HepG2 (cell line): Measurements from ENCODE around the gene SIGLEC6. TPM values are rescaled to one million over a fixed set of nuclear protein-coding genes. Genes with fewer than 3 reads are reported as not detected.
A peak's percentile ranks its signal among the peaks of the same experiment; 100 is the strongest.

Experiments used
- ATAC-seq: fragments of 200-7000 bp; cut with Tn5 transposase; 3 replicates; pipeline ENCODE4 v1.9.1; 2020; ENCODE audit warnings: mild to moderate bottlenecking, moderate library complexity
- BruUV-seq: library from RNA; stranded (reverse); fragments of 400-500 nt; replicated peaks from 2 replicates; lab custom pipeline; 2021; lab: Mats Ljungman, UMichigan
- CTCF ChIA-PET: fragments of 300-600 bp; formaldehyde crosslinking; extraction: SDS; loops from one replicate; lab custom pipeline; 2021; ENCODE audit warnings: low total read pairs, inconsistent platforms, low intra/inter-chr PET ratio; lab: Yijun Ruan, JAX
- POLR2A ChIA-PET: fragments of 350-600 bp; sonication (Branson Sonifier 250); formaldehyde crosslinking; loops from one replicate; lab custom pipeline; 2020; ENCODE audit warnings: antibody characterized with exemption, inconsistent platforms; lab: Yijun Ruan, JAX
- DNase-seq: peaks from one replicate; pipeline ENCODE4 v3.0.0-alpha.2; 2015; ENCODE audit warnings: low spot score
- FAIRE-seq: peaks from 3 replicates; lab custom pipeline; 2011; peaks lifted over from hg19 to GRCh38; lab: Jason Lieb, UNC
- H2AFZ ChIP-seq: one replicate; pipeline ENCODE4 v1.6.1; 2011; ENCODE audit warnings: low read length, inconsistent platforms
- H3K27ac ChIP-seq: fragments of 300-600 bp; 3 replicates; pipeline ENCODE4 v1.8.0; 2011; ENCODE audit warnings: mixed run types, mild to moderate bottlenecking, mixed read lengths, low read length, inconsistent platforms; ENCODE audit not compliant: insufficient read depth; ENCODE audit errors: extremely low read length
- H3K27me3 ChIP-seq, 2 experiments: fragments of 200-600 bp in 1 of 2; 2 replicates in 1 of 2; 3 replicates in 1 of 2; pipeline versions ENCODE4 v1.6.0 to v1.8.0; 2011; ENCODE audit warnings: low read length in 2 of 2, mild to moderate bottlenecking in 2 of 2, moderate library complexity in 2 of 2, inconsistent platforms in 1 of 2; ENCODE audit not compliant: insufficient read depth in 2 of 2, control insufficient read depth in 1 of 2
- H3K36me3 ChIP-seq, 2 experiments: fragments of 200-600 bp in 1 of 2; replicated peaks in 1 of 2; 2 replicates in 1 of 2; 3 replicates in 1 of 2; pipeline versions ENCODE4 v1.5.1 to v1.8.0; 2011; ENCODE audit warnings: low read length in 2 of 2, inconsistent platforms in 1 of 2; ENCODE audit not compliant: insufficient read depth in 2 of 2, control insufficient read depth in 1 of 2
- H3K4me1 ChIP-seq: 2 replicates; pipeline ENCODE4 v1.5.1; 2012; ENCODE audit warnings: low read length, inconsistent platforms; ENCODE audit not compliant: insufficient read depth
- H3K4me2 ChIP-seq: 2 replicates; pipeline ENCODE4 v1.6.0; 2011; ENCODE audit warnings: low read depth, low read length, inconsistent platforms
- H3K4me3 ChIP-seq, 3 experiments: fragments of 200-600 bp in 1 of 3; sonication (generic), shearing (Covaris generic) in 1 of 3; replicated peaks in 1 of 3; 2 replicates each; pipeline ENCODE4 v1.5.1; 2011 to 2016; ENCODE audit warnings: low read length in 3 of 3, inconsistent platforms in 2 of 3, low read depth in 2 of 3, mild to moderate bottlenecking in 2 of 3, control low read depth in 1 of 3, mixed read lengths in 1 of 3; ENCODE audit not compliant: insufficient read depth in 1 of 3
- H3K79me2 ChIP-seq: one replicate; pipeline ENCODE4 v1.6.1; 2011; ENCODE audit warnings: low read length, inconsistent platforms; ENCODE audit not compliant: insufficient read depth
- H3K9ac ChIP-seq: 2 replicates; pipeline ENCODE4 v1.6.0; 2011; ENCODE audit warnings: mild to moderate bottlenecking, low read depth, low read length, inconsistent platforms; ENCODE audit not compliant: insufficient read depth
- H3K9me3 ChIP-seq: 2 replicates; pipeline ENCODE4 v1.5.1; 2012; ENCODE audit warnings: mild to moderate bottlenecking, low read length
- H4K20me1 ChIP-seq: 2 replicates; pipeline ENCODE4 v1.6.0; 2011; ENCODE audit warnings: inconsistent platforms, mild to moderate bottlenecking, low read length, moderate library complexity; ENCODE audit not compliant: insufficient read depth
- EZH2 ChIP-seq: conservative IDR thresholded peaks from 2 replicates; pipeline ENCODE4 v1.6.1; 2012; ENCODE audit warnings: mild to moderate bottlenecking, low read depth, low read length, moderate library complexity
- MAFF ChIP-seq: IDR thresholded peaks from 2 replicates; pipeline ENCODE4 v1.6.1; 2011; ENCODE audit warnings: low read depth, low read length, improper control_type of control experiment
- MAFK ChIP-seq, 2 experiments: IDR thresholded peaks in 1 of 2; conservative IDR thresholded peaks in 1 of 2; 2 replicates each; pipeline ENCODE4 v1.6.1; 2011; ENCODE audit warnings: improper control_type of control experiment in 2 of 2, low read length in 2 of 2
- NCOA5 ChIP-seq: sonication (generic); formaldehyde crosslinking; IDR thresholded peaks from 2 replicates; pipeline ENCODE4 v1.4.0; 2020; ENCODE audit warnings: missing genetic modification reagents
- WGBS: methylation state at CpG from one replicate; pipeline ENCODE4 v1.1.6; 2017; ENCODE audit warnings: low lambda C conversion rate; 5-methylcytosine and 5-hydroxymethylcytosine counted together
- in situ Hi-C: cut with HindIII; loops from 2 replicates; pipeline ENCODE4 v1.10.0; 2017; ENCODE audit warnings: low pct_unique_long_range_greater_than_20kb; ENCODE audit not compliant: extremely low pct_ligation_motif_present
- intact Hi-C: fragments of 100-400 bp; cut with micrococcal nuclease; formaldehyde crosslinking; loops from one replicate; pipeline ENCODE4 v1.10.0; 2022; ENCODE audit not compliant: unreplicated experiment
- polyA plus RNA-seq, 8 experiments: library from polyadenylated mRNA; depleted of rRNA in 3 of 8; stranded (reverse) in 7 of 8; unstranded in 1 of 8; fragments of >200 nt; fragmentation: Illumina TruSeq in 4 of 8; extraction: Trizol in 4 of 8; gene quantifications; 2 replicates each; pipeline versions ENCODE4 v1.2.1 to v1.2.3, GENCODE V29; 2011 to 2016; ENCODE audit warnings: low read depth in 4 of 8, missing spikeins in 1 of 8, mixed read lengths in 1 of 8; ENCODE audit not compliant: insufficient read depth in 1 of 8
- total RNA-seq, 5 experiments: library from RNA; depleted of rRNA; stranded (reverse); fragments of >200 nt; fragmentation: Illumina TruSeq; extraction: Trizol; gene quantifications; 2 replicates each; pipeline ENCODE4 v1.2.3, GENCODE V29; 2016; ENCODE audit warnings: low read depth in 1 of 5
- TF ChIP-seq, protein P1 (sequence below): IDR thresholded peaks from 2 replicates; pipeline ENCODE4 v1.6.1; 2016; ENCODE audit warnings: mild to moderate bottlenecking, missing biosample characterization, missing genetic modification reagents

The SIGLEC6 gene
- total and polyA plus RNA-seq, 2 of the 13 experiments (the other 11 are each of a cell fraction or from before 2014, with no cell fraction given): not detected

DNA sequence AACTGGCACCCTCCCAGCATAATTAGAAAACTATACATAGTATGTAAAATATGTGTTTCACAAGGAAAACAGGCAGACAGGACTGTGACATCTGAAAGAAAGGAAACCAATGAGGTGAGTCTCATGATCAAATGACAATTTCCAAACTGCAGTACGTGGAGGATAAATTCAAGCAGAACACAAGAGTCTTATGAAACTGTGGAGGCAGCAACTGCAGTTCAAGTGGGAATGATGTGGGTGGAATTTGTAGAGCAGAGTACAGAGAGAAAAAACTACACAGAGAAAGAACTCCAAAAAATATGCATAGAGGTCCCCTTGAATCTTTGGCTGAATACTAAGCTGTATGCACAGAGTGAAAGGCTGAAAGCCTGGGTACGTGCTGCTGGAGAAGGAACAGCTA is 9.7 kb downstream of the SIGLEC6 start:
- WGBS: 0% methylated on average over 2 of the region's 2 CpGs
- POLR2A ChIA-PET: no interaction called here
- no peaks in the 10 kb centered on the region for H3K36me3 ChIP-seq
- no peaks in the 10 kb centered on the region for H4K20me1 ChIP-seq
- DNase-seq (no peak), ATAC-seq (no peak), FAIRE-seq (no peak)
- intact Hi-C loops (loop anchor here (2.0 kb wide), 1 partner anchor 41 kb away; no protein-coding TSS in a partner anchor), in situ Hi-C loops (no loop called here)
- H3K4me1 ChIP-seq: no peaks in the 10 kb centered on the region
- no peaks in the 10 kb centered on the region for H3K27me3 ChIP-seq
- H2AFZ ChIP-seq: no peak overlapping the region
- H3K9ac ChIP-seq: no peak overlapping the region
- no peaks in the 10 kb centered on the region for H3K79me2 ChIP-seq
- CTCF ChIA-PET: no interaction called here
- H3K9me3 ChIP-seq: no peaks in the 10 kb centered on the region
- no peak overlapping the region for H3K4me3 ChIP-seq
- no peak overlapping the region for H3K4me2 ChIP-seq
- H3K27ac ChIP-seq: no peak overlapping the region
- no TSS peak for BruUV-seq
- TF ChIP-seq, protein P1, sequence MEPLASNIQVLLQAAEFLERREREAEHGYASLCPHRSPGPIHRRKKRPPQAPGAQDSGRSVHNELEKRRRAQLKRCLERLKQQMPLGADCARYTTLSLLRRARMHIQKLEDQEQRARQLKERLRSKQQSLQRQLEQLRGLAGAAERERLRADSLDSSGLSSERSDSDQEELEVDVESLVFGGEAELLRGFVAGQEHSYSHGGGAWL (CRISPR knock-in tag): no peak

DNA sequence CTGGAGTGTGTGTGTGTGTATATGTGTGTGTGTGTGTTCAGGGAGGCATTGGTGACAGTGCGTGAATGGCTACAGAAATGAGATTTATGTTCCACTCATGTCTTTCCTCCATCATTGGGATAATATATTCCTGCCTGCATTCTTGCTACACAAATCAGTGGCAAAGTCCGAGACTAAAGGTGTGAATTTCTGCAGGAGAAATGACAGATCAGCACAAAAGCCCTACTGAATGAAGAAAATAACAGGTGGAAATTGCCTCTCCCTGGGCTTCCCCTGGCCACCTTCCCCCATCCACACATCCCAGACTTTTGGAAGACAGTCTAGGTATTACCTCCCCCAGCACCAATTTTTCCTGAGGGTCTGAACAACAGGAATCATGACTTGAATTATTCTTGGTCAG is 10.1 kb downstream of the SIGLEC6 start:
- H4K20me1 ChIP-seq: no peaks in the 10 kb centered on the region
- H3K36me3 ChIP-seq: no peaks in the 10 kb centered on the region
- DNase-seq (no peak), ATAC-seq (no peak), FAIRE-seq (no peak)
- H3K27ac ChIP-seq: no peak overlapping the region
- no peaks in the 10 kb centered on the region for H3K4me1 ChIP-seq
- no peaks in the 10 kb centered on the region for H3K27me3 ChIP-seq
- ChIA-PET POLR2A (no interaction called here), CTCF (no interaction called here)
- no peaks in the 10 kb centered on the region for H3K79me2 ChIP-seq
- intact Hi-C loops: loop anchor here (2.0 kb wide), 1 partner anchor 41 kb away; no protein-coding TSS in a partner anchor
- no peak overlapping the region for H2AFZ ChIP-seq
- TF ChIP-seq MAFK (conservative IDR thresholded peaks at IDR 0.05 in 1 of 2, IDR thresholded peaks at IDR 0.05 in 1 of 2; ENCODE audit: low read length in 2 of 2) (peak; percentile 48 to 52; a peak in 2 of 4 replicates), MAFF (0 out of 2 replicates have a peak, but pooled peaks have one; percentile 17), NCOA5 (CRISPR knock-in tag) (no peak), EZH2 (no peak)
- no peaks in the 10 kb centered on the region for H3K9me3 ChIP-seq
- H3K9ac ChIP-seq: no peak overlapping the region
- no peak overlapping the region for H3K4me3 ChIP-seq
- WGBS: 30% methylated on average over 2 of the region's 2 CpGs
- no peak overlapping the region for H3K4me2 ChIP-seq
- no TSS peak for BruUV-seq
- in situ Hi-C loops: no loop called here
